DMS 273 (cell line): ENCODE results near the gene PARD3B.
"Not testable (repeated sequence)": the region's sequence is repeated elsewhere in the genome, so short reads cannot be mapped to it uniquely, and the experiment has no call there.

Source experiments
- DNase-seq: peaks from one replicate; lab custom pipeline; 2025; ENCODE audit not compliant: unreplicated experiment; lab: John Stamatoyannopoulos, UW

Gene PARD3B

GRCh38 chr2:204541637-204542036, 3.6 kb upstream of the PARD3B start:
- no peak for DNase-seq

- no peak for DNase-seq
Observed at GRCh38 chr2:204542982-204543608, 2.2 kb upstream of the PARD3B start.

GRCh38 chr2:204545861-204546735, 823 bp downstream of the PARD3B start:
- peak; percentile 43 for DNase-seq

GRCh38 chr2:204550751-204551511, 5.7 kb downstream of the PARD3B start:
- DNase-seq, result no peak

GRCh38 chr2:204551512-204551863, 6.2 kb downstream of the PARD3B start:
- no peak for DNase-seq

GRCh38 chr2:204557604-204558003, 12.3 kb downstream of the PARD3B start:
- no peak for DNase-seq

- not testable (repeated sequence) for DNase-seq
Observed at GRCh38 chr2:204559358-204559757, 14.1 kb downstream of the PARD3B start.

GRCh38 chr2:204560902-204561301, 15.6 kb downstream of the PARD3B start:
- DNase-seq, result no peak

- DNase-seq, result no peak
Observed at GRCh38 chr2:204561771-204562170, 16.5 kb downstream of the PARD3B start.

- no peak for DNase-seq
Observed at GRCh38 chr2:204566439-204566838, 21.2 kb downstream of the PARD3B start.

- DNase-seq, result no peak
Observed at GRCh38 chr2:204570421-204570820, 25.1 kb downstream of the PARD3B start.

GRCh38 chr2:204571041-204571440, 25.8 kb downstream of the PARD3B start:
- no peak for DNase-seq

- DNase-seq, result no peak
Observed at GRCh38 chr2:204571911-204572310, 26.6 kb downstream of the PARD3B start.

- DNase-seq, result no peak
Observed at GRCh38 chr2:204573221-204573620, 27.9 kb downstream of the PARD3B start.

- DNase-seq, result no peak
Observed at GRCh38 chr2:204574486-204574885, 29.2 kb downstream of the PARD3B start.

GRCh38 chr2:204575463-204575862, 30.2 kb downstream of the PARD3B start:
- DNase-seq, result no peak

GRCh38 chr2:204576362-204576979, 31.2 kb downstream of the PARD3B start:
- DNase-seq, result no peak

- no peak for DNase-seq
Observed at GRCh38 chr2:204578928-204579598, 33.8 kb downstream of the PARD3B start.

GRCh38 chr2:204581946-204582345, 36.7 kb downstream of the PARD3B start:
- no peak for DNase-seq

- peak; percentile 1 for DNase-seq
Observed at GRCh38 chr2:204583773-204584172, 38.5 kb downstream of the PARD3B start.

GRCh38 chr2:204585930-204586329, 40.7 kb downstream of the PARD3B start:
- no peak for DNase-seq
